Measurements from ENCODE around the gene ATG4A. TPM values are rescaled to one million over a fixed set of nuclear protein-coding genes. Genes with fewer than 3 reads are reported as not detected.

The ATG4A gene
- total and polyA plus RNA-seq, 2 of the 8 experiments (the other 6 are each of a cell fraction or from before 2014, with no cell fraction given): 1.2 to 2.0 TPM

DNA sequence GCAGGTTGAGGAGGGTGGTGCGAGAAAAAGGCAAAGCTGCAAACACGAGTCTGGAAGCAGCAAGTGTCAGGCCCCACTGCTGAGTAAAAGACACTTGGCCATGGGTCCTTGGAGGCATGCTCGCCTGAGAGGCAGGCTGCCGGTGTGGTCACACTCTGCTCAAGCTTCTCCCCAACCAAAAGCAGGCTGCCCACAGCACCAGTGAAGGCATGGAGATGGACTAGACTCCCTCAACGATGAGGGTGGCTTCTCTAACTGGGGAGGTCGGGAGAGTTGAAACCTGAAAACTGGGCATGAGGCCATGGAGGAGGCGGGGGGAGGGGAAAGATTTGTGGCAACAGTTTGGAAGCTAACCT is 86.5 kb downstream of the ATG4A start (continued):
- TF ChIP-seq TAF7 (optimal IDR thresholded peaks at IDR 0.05; ENCODE audit: borderline replicate concordance, low read depth, low read length) (no peak), SP4 (IDR thresholded peaks at IDR 0.05; ENCODE audit: low read length) (no peak), BACH1 (IDR thresholded peaks at IDR 0.05; ENCODE audit: low read length) (no peak), SAP30 (IDR thresholded peaks at IDR 0.05; ENCODE audit: insufficient read depth, insufficient replicate concordance, low read length) (no peak), CREB1 (IDR thresholded peaks at IDR 0.05) (no peak), SUZ12 (IDR thresholded peaks at IDR 0.05; ENCODE audit: low read length) (no peak), RXRA (IDR thresholded peaks at IDR 0.05; ENCODE audit: insufficient read depth, low read depth, low read length) (no peak), CHD1 (IDR thresholded peaks at IDR 0.05; ENCODE audit: low read depth, low read length) (no peak), TEAD4 (IDR thresholded peaks at IDR 0.05; ENCODE audit: low read depth, low read length) (no peak), EZH2 (IDR thresholded peaks at IDR 0.05; ENCODE audit: low read depth, low read length, severe bottlenecking) (no peak), FOSL1 (IDR thresholded peaks at IDR 0.05; ENCODE audit: insufficient read depth, low read depth, low read length) (no peak)

All from H1 (cell line).